CD4-positive, alpha-beta T cell (primary cell): ENCODE data around the gene MBNL1. TPM values are rescaled to one million over a fixed set of nuclear protein-coding genes. Genes with fewer than 3 reads are reported as not detected.
A peak's percentile ranks its signal among the peaks of the same experiment; 100 is the strongest.

ENCODE experiments used
- ATAC-seq: fragments of 200-7000 bp; cut with Tn5 transposase; one replicate; pipeline ENCODE4 v1.10.0; 2022; ENCODE audit warnings: mild to moderate bottlenecking; ENCODE audit not compliant: poor library complexity
- CTCF ChIA-PET: fragments of 350-600 bp; sonication (Branson Sonifier 250); formaldehyde crosslinking; loops from one replicate; lab custom pipeline; 2021; ENCODE audit warnings: antibody characterized with exemption, inconsistent platforms; lab: Charles Lee
- POLR2A ChIA-PET: fragments of 350-600 bp; sonication (Branson Sonifier 250); formaldehyde crosslinking; loops from one replicate; lab custom pipeline; 2021; ENCODE audit warnings: antibody characterized with exemption, inconsistent platforms; lab: Charles Lee
- DNase-seq, 14 experiments: peaks; one replicate each; pipeline ENCODE4 v3.0.0-alpha.2; 2013 to 2020; ENCODE audit warnings: mixed read lengths in 2 of 14
- H3K27ac ChIP-seq, 2 donors: one replicate each; pipeline versions ENCODE4 v1.5.1 to v1.7.0; 2013; ENCODE audit warnings: low read length in 2 of 2, low read depth in 1 of 2, mild to moderate bottlenecking in 1 of 2
- H3K27me3 ChIP-seq, 2 experiments: 1 replicate in 1 of 2; 2 replicates in 1 of 2; pipeline versions ENCODE4 v1.6.1 to v1.7.0; 2013; ENCODE audit warnings: low read length in 2 of 2, control low read depth in 1 of 2, mild to moderate bottlenecking in 1 of 2, moderate library complexity in 1 of 2; ENCODE audit not compliant: insufficient read depth in 2 of 2, control insufficient read depth in 1 of 2
- H3K36me3 ChIP-seq: one replicate; pipeline ENCODE4 v1.6.1; 2013; ENCODE audit warnings: low read length, control low read depth; ENCODE audit not compliant: insufficient read depth
- H3K4me1 ChIP-seq: one replicate; pipeline ENCODE4 v1.6.1; 2013; ENCODE audit warnings: low read length, control low read depth; ENCODE audit not compliant: insufficient read depth
- H3K4me3 ChIP-seq: one replicate; pipeline ENCODE4 v1.5.1; 2013; ENCODE audit warnings: mild to moderate bottlenecking, low read length, moderate library complexity
- H3K9me3 ChIP-seq, 2 experiments: 1 replicate in 1 of 2; 2 replicates in 1 of 2; pipeline versions ENCODE4 v1.6.1 to v1.7.0; 2013; ENCODE audit warnings: low read length in 2 of 2, mild to moderate bottlenecking in 2 of 2, control low read depth in 1 of 2, moderate library complexity in 1 of 2; ENCODE audit not compliant: control insufficient read depth in 1 of 2, insufficient read depth in 1 of 2
- H3K27ac Mint-ChIP-seq: one replicate; pipeline ENCODE4 v1.8.0; 2020; ENCODE audit warnings: mixed read lengths
- H3K27me3 Mint-ChIP-seq: one replicate; pipeline ENCODE4 v1.8.0; 2021; ENCODE audit warnings: mixed read lengths
- H3K36me3 Mint-ChIP-seq: one replicate; pipeline ENCODE4 v1.8.0; 2021; ENCODE audit warnings: low read depth, mixed read lengths
- H3K4me1 Mint-ChIP-seq: one replicate; pipeline ENCODE4 v1.8.0; 2021; ENCODE audit warnings: low read depth, mixed read lengths
- H3K4me3 Mint-ChIP-seq: one replicate; pipeline ENCODE4 v1.8.0; 2020; ENCODE audit warnings: mild to moderate bottlenecking, mixed read lengths
- H3K9me3 Mint-ChIP-seq: one replicate; pipeline ENCODE4 v1.8.0; 2020; ENCODE audit warnings: mixed read lengths
- intact Hi-C, 2 experiments: fragments of 100-400 bp; cut with DNase I in 1 of 2; cut with micrococcal nuclease in 1 of 2; formaldehyde crosslinking; loops; one replicate each; pipeline versions ENCODE4 v1.15.1 to v1.9.0; 2023 to 2025; cut with DNase I, micrococcal nuclease
- total RNA-seq, 174 experiments: library from RNA in 2 of 174; stranded (reverse) in 2 of 174; gene quantifications; one replicate each; pipeline ENCODE4 v1.2.3 and lab custom pipeline; 2021 to 2026
- TF ChIP-seq, protein P1 (sequence below): fragments of 200-600 bp; IDR thresholded peaks from one replicate; pipeline ENCODE4 v1.8.0; 2022; ENCODE audit warnings: antibody characterized with exemption, mild to moderate bottlenecking

Gene MBNL1
- total RNA-seq, 2 experiments from 2014 or later = 551 to 561 TPM

DNA sequence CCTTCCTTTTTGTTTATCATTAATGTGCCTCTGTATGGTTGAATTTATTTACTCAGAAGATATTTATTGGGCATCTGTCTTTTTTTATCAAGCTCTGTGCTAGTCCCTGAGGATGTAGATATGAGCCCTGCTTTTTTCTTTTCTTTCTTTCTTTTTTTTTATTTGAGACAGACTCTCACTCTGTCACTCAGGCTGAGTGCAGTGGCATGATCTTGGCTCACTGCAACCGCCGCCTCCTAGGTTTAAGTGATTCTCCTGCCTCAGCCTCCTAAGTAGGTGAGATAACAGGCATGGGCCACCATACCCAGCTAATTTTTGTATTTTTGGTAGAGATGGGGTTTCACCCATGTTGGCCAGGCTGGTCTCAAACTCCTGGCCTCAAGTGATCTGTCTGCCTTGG is 58.5 kb downstream of the MBNL1 start:
- peaks cover 24% of the 10 kb centered on the region for H3K4me1 ChIP-seq

DNA sequence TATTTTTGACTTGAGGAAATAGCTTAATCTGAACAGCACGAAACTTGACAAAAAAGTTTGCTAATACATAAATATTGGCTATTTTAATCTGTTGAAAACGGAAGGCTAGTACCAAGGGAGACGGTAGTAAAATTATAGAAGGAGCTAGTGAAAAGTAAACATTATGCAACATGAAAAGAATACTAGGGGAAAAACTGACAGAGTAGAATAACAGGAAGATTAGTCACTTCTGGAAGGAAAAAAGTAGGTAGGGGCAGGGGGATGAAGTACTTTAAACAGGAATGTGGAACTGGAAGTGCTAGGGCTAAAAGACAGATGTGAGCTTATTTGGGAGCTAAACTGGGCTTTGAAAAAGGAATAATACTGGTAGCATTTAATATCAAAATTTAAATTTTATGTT is 60.1 kb downstream of the MBNL1 start:
- ChIA-PET POLR2A (interaction anchor here (0.8 to 1.6 kb wide), 6 partner anchors 11 to 59 kb away, joined by 3 to 6 read pairs (median 4); no protein-coding TSS in a partner anchor), CTCF (interaction anchor here (1.4 kb wide), 1 partner anchor 19 kb away, joined by 4 read pairs; no protein-coding TSS in a partner anchor)
- Mint-ChIP-seq H3K9me3 (no peaks in the 10 kb centered on the region), H3K27me3 (no peaks in the 10 kb centered on the region), H3K4me1 (peaks cover 89% of the 10 kb centered on the region), H3K4me3 (peak overlapping the region; percentile 26), H3K27ac (peak overlapping the region; percentile 72), H3K36me3 (peaks cover 77% of the 10 kb centered on the region)
- H3K4me1 ChIP-seq = peaks cover 30% of the 10 kb centered on the region
- ATAC-seq = no peak
- no peaks in the 10 kb centered on the region for H3K9me3 ChIP-seq
- intact Hi-C loops = no loop called here
- no peaks in the 10 kb centered on the region for H3K27me3 ChIP-seq
- H3K4me3 ChIP-seq = no peak overlapping the region
- no peak for DNase-seq
- TF ChIP-seq, protein P1, sequence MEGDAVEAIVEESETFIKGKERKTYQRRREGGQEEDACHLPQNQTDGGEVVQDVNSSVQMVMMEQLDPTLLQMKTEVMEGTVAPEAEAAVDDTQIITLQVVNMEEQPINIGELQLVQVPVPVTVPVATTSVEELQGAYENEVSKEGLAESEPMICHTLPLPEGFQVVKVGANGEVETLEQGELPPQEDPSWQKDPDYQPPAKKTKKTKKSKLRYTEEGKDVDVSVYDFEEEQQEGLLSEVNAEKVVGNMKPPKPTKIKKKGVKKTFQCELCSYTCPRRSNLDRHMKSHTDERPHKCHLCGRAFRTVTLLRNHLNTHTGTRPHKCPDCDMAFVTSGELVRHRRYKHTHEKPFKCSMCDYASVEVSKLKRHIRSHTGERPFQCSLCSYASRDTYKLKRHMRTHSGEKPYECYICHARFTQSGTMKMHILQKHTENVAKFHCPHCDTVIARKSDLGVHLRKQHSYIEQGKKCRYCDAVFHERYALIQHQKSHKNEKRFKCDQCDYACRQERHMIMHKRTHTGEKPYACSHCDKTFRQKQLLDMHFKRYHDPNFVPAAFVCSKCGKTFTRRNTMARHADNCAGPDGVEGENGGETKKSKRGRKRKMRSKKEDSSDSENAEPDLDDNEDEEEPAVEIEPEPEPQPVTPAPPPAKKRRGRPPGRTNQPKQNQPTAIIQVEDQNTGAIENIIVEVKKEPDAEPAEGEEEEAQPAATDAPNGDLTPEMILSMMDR = no peak
- H3K27ac ChIP-seq = peak overlapping the region in 1 of 2 donors; percentile 21
- peaks cover 34% of the 10 kb centered on the region for H3K36me3 ChIP-seq

More for the DNA sequence above, 58.5 kb downstream of the MBNL1 start:
- H3K27me3 ChIP-seq = no peaks in the 10 kb centered on the region
- no peak for DNase-seq
- peaks cover 85% of the 10 kb centered on the region for H3K4me1 Mint-ChIP-seq
- H3K4me3 Mint-ChIP-seq = peak overlapping the region; percentile 66
- ATAC-seq = no peak
- H3K27ac Mint-ChIP-seq = peak overlapping the region; percentile 72
- H3K36me3 Mint-ChIP-seq = peaks cover 71% of the 10 kb centered on the region
- H3K9me3 Mint-ChIP-seq = no peaks in the 10 kb centered on the region
- peaks cover 29% of the 10 kb centered on the region for H3K36me3 ChIP-seq
- H3K27ac ChIP-seq = no peak overlapping the region
- CTCF ChIA-PET = interaction anchor here (1.1 to 1.5 kb wide), 2 partner anchors 16 to 137 kb away, joined by 3 to 4 read pairs; no protein-coding TSS in a partner anchor
- H3K4me3 ChIP-seq = no peak overlapping the region
- TF ChIP-seq, protein P1 = no peak
- intact Hi-C loops = no loop called here
- no peaks in the 10 kb centered on the region for H3K27me3 Mint-ChIP-seq
- POLR2A ChIA-PET = interaction anchor here (0.6 to 1.6 kb wide), 5 partner anchors 17 to 63 kb away, joined by 3 to 6 read pairs (median 3); partner anchors contain the start of gene MBNL1
- H3K9me3 ChIP-seq = no peaks in the 10 kb centered on the region

DNA sequence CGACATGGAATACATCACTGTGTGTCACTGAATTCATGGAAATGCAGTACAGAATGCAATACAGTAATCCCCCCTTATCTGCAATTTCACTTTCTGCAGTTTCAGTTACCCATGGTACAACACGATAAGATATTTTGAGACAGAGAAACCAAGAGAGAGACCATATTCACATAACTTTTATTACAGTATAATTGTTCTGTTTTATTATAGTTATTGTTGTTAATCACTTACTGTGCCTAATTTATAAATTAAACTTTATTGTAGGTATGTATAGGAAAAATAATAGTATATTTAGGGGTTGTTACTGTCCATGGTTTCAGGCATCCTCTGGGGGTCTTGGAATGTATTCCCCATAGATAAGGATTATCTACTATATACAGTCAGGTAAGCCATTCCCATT is 61.8 kb downstream of the MBNL1 start:
- intact Hi-C loops = loop anchor here in 1 of 2 experiments (5.0 kb wide), 2 partner anchors 53 to 57 kb away; no protein-coding TSS in a partner anchor
- H3K27ac ChIP-seq = peak overlapping the region in 1 of 2 donors; percentile 12
- H3K9me3 ChIP-seq = no peaks in the 10 kb centered on the region
- no peak overlapping the region for H3K4me3 ChIP-seq
- POLR2A ChIA-PET = no interaction called here
- ATAC-seq (no peak), DNase-seq (no peak)
- Mint-ChIP-seq H3K9me3 (no peaks in the 10 kb centered on the region), H3K27ac (peak overlapping the region; percentile 47), H3K4me1 (peaks cover 92% of the 10 kb centered on the region), H3K27me3 (no peaks in the 10 kb centered on the region), H3K36me3 (peaks cover 78% of the 10 kb centered on the region), H3K4me3 (peak overlapping the region; percentile 57)
- TF ChIP-seq, protein P1 = no peak
- no peaks in the 10 kb centered on the region for H3K27me3 ChIP-seq
- CTCF ChIA-PET = interaction anchor here (1.1 kb wide), 1 partner anchor 147 kb away, joined by 3 read pairs; no protein-coding TSS in a partner anchor
- H3K36me3 ChIP-seq = peaks cover 48% of the 10 kb centered on the region
- H3K4me1 ChIP-seq = peaks cover 36% of the 10 kb centered on the region
